Thyroid gland (tissue), 4 donors: ENCODE results near the gene KCNG2.

Experiments
- POLR2A ChIP-seq, 2 donors: fragments of 450-650 bp; IDR thresholded peaks; one replicate each; pipeline ENCODE4 v1.6.1; 2017; ENCODE audit warnings: antibody characterized with exemption in 2 of 2, mild to moderate bottlenecking in 2 of 2, moderate library complexity in 1 of 2
- TF ChIP-seq, protein P1 (sequence below), 6 experiments: fragments of 200-600 bp in 3 of 6; fragments of 450-650 bp in 3 of 6; sonication (generic) in 3 of 6; IDR thresholded peaks; one replicate each; pipeline ENCODE4 v1.5.1; 2016 to 2019; ENCODE audit warnings: antibody characterized with exemption in 6 of 6, mild to moderate bottlenecking in 2 of 6, inconsistent platforms in 1 of 6, moderate library complexity in 1 of 6

DNA sequence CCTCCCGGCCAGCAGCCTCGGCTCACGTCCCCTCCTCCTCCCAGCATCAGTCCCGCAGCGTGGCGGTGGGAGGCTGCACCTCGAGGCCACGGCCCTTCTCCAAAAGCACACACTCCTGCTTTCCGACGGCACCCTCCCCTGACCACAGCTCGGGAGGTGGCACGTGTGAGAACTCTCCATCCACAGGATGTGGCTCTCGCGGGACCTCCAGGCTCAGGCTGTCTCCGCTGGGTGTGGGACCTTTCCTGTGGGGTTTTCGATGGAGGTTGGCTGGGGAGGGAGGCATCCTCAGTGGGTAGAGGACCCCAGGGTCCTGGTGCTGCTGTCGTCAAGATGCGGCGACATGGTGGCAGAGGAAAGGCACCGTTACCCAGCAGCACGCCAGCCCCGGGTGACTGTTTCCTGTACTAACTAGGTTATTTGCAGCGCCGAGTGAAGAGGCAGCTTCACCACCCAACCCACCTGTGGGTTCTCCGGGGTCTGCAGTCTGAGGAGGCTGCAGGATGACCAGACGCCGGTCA, 42.8 kb upstream of the KCNG2 start:
- TF ChIP-seq, protein P1, sequence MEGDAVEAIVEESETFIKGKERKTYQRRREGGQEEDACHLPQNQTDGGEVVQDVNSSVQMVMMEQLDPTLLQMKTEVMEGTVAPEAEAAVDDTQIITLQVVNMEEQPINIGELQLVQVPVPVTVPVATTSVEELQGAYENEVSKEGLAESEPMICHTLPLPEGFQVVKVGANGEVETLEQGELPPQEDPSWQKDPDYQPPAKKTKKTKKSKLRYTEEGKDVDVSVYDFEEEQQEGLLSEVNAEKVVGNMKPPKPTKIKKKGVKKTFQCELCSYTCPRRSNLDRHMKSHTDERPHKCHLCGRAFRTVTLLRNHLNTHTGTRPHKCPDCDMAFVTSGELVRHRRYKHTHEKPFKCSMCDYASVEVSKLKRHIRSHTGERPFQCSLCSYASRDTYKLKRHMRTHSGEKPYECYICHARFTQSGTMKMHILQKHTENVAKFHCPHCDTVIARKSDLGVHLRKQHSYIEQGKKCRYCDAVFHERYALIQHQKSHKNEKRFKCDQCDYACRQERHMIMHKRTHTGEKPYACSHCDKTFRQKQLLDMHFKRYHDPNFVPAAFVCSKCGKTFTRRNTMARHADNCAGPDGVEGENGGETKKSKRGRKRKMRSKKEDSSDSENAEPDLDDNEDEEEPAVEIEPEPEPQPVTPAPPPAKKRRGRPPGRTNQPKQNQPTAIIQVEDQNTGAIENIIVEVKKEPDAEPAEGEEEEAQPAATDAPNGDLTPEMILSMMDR (IDR thresholded peaks at IDR 0.05): no peak
- TF ChIP-seq POLR2A (IDR thresholded peaks at IDR 0.05): no peak
